ENCODE results near the gene KLHL25. TPM values are rescaled to one million over a fixed set of nuclear protein-coding genes. Genes with fewer than 3 reads are reported as not detected.

KLHL25 gene
- total and polyA plus RNA-seq, 2 of the 8 experiments (the other 6 are each of a cell fraction or from before 2014, with no cell fraction given) = 16.5 to 22.0 TPM

DNA sequence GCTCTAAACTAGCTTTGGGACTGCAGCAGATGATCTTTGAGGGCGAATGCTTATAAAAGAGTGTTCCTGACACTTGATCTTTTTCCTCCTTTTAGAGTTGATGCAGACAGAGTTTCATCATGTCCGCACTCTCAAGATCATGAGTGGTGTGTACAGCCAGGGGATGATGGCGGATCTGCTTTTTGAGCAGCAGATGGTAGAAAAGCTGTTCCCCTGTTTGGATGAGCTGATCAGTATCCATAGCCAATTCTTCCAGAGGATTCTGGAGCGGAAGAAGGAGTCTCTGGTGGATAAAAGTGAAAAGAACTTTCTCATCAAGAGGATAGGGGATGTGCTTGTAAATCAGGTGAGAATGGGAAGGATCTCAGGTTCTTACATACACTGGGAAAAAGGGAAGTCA, 75.7 kb downstream of the KLHL25 start:
- no peak overlapping the region for H3K9ac ChIP-seq (replicated peaks in 1 of 4; ENCODE audit: extremely low read depth in 1 of 4, low read depth in 3 of 4, low read length in 3 of 4)
- H2BK5ac ChIP-seq (ENCODE audit: low read depth, low read length) = no peak overlapping the region
- no peak overlapping the region for H2BK12ac ChIP-seq (ENCODE audit: low read depth, low read length)
- DNase-seq (ENCODE audit: low read depth in 1 of 2, low spot score in 2 of 2) (no peak), FAIRE-seq (no peak)
- no peak overlapping the region for H2AFZ ChIP-seq (ENCODE audit: low read length)
- no peak overlapping the region for H2AK5ac ChIP-seq (ENCODE audit: low read depth, low read length)
- WGBS, 2 experiments (ENCODE audit: extremely low coverage in 1 of 2, insufficient coverage in 1 of 2, insufficient read length in 1 of 2, insufficient replicate concordance in 2 of 2, low coverage in 1 of 2, low lambda C conversion rate in 2 of 2, missing lambda C conversion rate in 1 of 2) = 96% methylated on average over 4 of the region's 4 CpGs; no CpG with 5 or more reads in 1 of the 2 experiments
- ChIA-PET POLR2A (ENCODE audit: partially characterized antibody) (no interaction called here), CTCF (ENCODE audit: partially characterized antibody) (interaction anchor here (1.0 kb wide), 2 partner anchors 11 to 23 kb away, joined by 3 to 6 read pairs; no protein-coding TSS in a partner anchor)
- H2BK120ac ChIP-seq (replicated peaks; ENCODE audit: low read depth, low read length) = no peak overlapping the region
- H4K5ac ChIP-seq (ENCODE audit: insufficient read length, low read depth, low read length) = no peak overlapping the region
- H2BK15ac ChIP-seq (ENCODE audit: low read length) = no peak overlapping the region
- no peak overlapping the region for H4K8ac ChIP-seq (ENCODE audit: extremely low read depth, insufficient read depth, low read length)
- no peaks in the 10 kb centered on the region for H3K27me3 ChIP-seq (replicated peaks in 1 of 4; ENCODE audit: control insufficient read depth in 3 of 4, extremely low read depth in 1 of 4, insufficient read depth in 3 of 4, low read length in 3 of 4)
- no peaks in the 10 kb centered on the region for H3K79me2 ChIP-seq (ENCODE audit: control insufficient read depth in 1 of 2, insufficient read depth in 2 of 2, low read length in 2 of 2)
- H3K9me3 ChIP-seq (ENCODE audit: insufficient read depth in 2 of 2, low read depth in 1 of 2, low read length in 1 of 2) = no peaks in the 10 kb centered on the region
- no peak overlapping the region for H3K23ac ChIP-seq (ENCODE audit: insufficient read length)
- no peaks in the 10 kb centered on the region for H3K23me2 ChIP-seq (ENCODE audit: low read depth, low read length)
- H4K91ac ChIP-seq (replicated peaks; ENCODE audit: insufficient read length, low read length) = no peak overlapping the region
- H2BK20ac ChIP-seq (ENCODE audit: low read length) = no peak overlapping the region
- no peak overlapping the region for H3K18ac ChIP-seq (ENCODE audit: extremely low read depth, low read length)
- H3K56ac ChIP-seq (replicated peaks; ENCODE audit: insufficient read length, low read depth, low read length) = no peak overlapping the region
- H3K36me3 ChIP-seq (ENCODE audit: control insufficient read depth in 2 of 4, insufficient read depth in 4 of 4, low read length in 3 of 4) = peaks cover 2 to 45% (median 27%) of the 10 kb centered on the region in 4 experiments; a peak in 7 of 8 replicates
- H4K20me1 ChIP-seq (replicated peaks in 1 of 2; ENCODE audit: control insufficient read depth in 1 of 2, insufficient read depth in 2 of 2, low read length in 2 of 2) = no peaks in the 10 kb centered on the region
- no peak overlapping the region for H3K14ac ChIP-seq (ENCODE audit: insufficient read length)
- H3K4me3 ChIP-seq (ENCODE audit: extremely low read depth in 1 of 4, insufficient read depth in 2 of 4, low read depth in 3 of 4, low read length in 4 of 4) = no peak overlapping the region
- no peak overlapping the region for H3K4me2 ChIP-seq (ENCODE audit: insufficient read depth in 1 of 2, low read depth in 2 of 2, low read length in 2 of 2)
- H3K79me1 ChIP-seq (ENCODE audit: low read depth, low read length) = no peaks in the 10 kb centered on the region
- H3K27ac ChIP-seq (ENCODE audit: low read depth, low read length) = no peak overlapping the region
- H3K4ac ChIP-seq (replicated peaks; ENCODE audit: insufficient read length, low read depth, low read length) = no peak overlapping the region
- H3K4me1 ChIP-seq (replicated peaks in 1 of 4; ENCODE audit: control insufficient read depth in 3 of 4, insufficient read depth in 4 of 4, low read length in 3 of 4) = no peaks in the 10 kb centered on the region
- no peak for TF ChIP-seq PHF8 (conservative IDR thresholded peaks at IDR 0.05; ENCODE audit: low read depth, low read length)
- TF ChIP-seq TAF1 (IDR thresholded peaks at IDR 0.05; ENCODE audit: low read depth, low read length) = no peak
- TF ChIP-seq SUZ12 (IDR thresholded peaks at IDR 0.05; ENCODE audit: low read length) = no peak
- no peak for TF ChIP-seq EP300 (IDR thresholded peaks at IDR 0.05; ENCODE audit: borderline replicate concordance in 1 of 2, low read depth in 2 of 2, low read length in 2 of 2)
- TF ChIP-seq SRF (IDR thresholded peaks at IDR 0.05; ENCODE audit: low read depth, low read length) = no peak
- TF ChIP-seq, protein P1, sequence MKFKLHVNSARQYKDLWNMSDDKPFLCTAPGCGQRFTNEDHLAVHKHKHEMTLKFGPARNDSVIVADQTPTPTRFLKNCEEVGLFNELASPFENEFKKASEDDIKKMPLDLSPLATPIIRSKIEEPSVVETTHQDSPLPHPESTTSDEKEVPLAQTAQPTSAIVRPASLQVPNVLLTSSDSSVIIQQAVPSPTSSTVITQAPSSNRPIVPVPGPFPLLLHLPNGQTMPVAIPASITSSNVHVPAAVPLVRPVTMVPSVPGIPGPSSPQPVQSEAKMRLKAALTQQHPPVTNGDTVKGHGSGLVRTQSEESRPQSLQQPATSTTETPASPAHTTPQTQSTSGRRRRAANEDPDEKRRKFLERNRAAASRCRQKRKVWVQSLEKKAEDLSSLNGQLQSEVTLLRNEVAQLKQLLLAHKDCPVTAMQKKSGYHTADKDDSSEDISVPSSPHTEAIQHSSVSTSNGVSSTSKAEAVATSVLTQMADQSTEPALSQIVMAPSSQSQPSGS (IDR thresholded peaks at IDR 0.05; ENCODE audit: low read length) = no peak
- TF ChIP-seq, protein P2, sequence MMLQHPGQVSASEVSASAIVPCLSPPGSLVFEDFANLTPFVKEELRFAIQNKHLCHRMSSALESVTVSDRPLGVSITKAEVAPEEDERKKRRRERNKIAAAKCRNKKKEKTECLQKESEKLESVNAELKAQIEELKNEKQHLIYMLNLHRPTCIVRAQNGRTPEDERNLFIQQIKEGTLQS (IDR thresholded peaks at IDR 0.05; ENCODE audit: insufficient read depth, low read depth, low read length) = no peak
- no peak for TF ChIP-seq CREB1 (IDR thresholded peaks at IDR 0.05)
- TF ChIP-seq TBP (IDR thresholded peaks at IDR 0.05; ENCODE audit: low read depth, low read length) = no peak
- TF ChIP-seq KDM5A (IDR thresholded peaks at IDR 0.05; ENCODE audit: low read length) = no peak
- no peak for TF ChIP-seq CHD1 (IDR thresholded peaks at IDR 0.05; ENCODE audit: low read depth, low read length)
- TF ChIP-seq CBX8 (IDR thresholded peaks at IDR 0.05; ENCODE audit: borderline replicate concordance, low read depth, low read length) = no peak
- no peak for TF ChIP-seq ZNF274 (IDR thresholded peaks at IDR 0.05; ENCODE audit: borderline replicate concordance, extremely low read depth, low read length)
